GM10266 (cell line): ENCODE results near the gene EPHA8.

Experiments used
- DNase-seq: peaks from one replicate; pipeline ENCODE4 v3.0.0; 2012; ENCODE audit errors: extremely low spot score
- TF ChIP-seq, protein P1 (sequence below): IDR thresholded peaks from 2 replicates; pipeline ENCODE4 v1.5.1; 2012; ENCODE audit warnings: mild to moderate bottlenecking, low read depth; ENCODE audit not compliant: control insufficient read depth, insufficient read depth; ENCODE audit errors: missing control alignments

The EPHA8 gene

DNA sequence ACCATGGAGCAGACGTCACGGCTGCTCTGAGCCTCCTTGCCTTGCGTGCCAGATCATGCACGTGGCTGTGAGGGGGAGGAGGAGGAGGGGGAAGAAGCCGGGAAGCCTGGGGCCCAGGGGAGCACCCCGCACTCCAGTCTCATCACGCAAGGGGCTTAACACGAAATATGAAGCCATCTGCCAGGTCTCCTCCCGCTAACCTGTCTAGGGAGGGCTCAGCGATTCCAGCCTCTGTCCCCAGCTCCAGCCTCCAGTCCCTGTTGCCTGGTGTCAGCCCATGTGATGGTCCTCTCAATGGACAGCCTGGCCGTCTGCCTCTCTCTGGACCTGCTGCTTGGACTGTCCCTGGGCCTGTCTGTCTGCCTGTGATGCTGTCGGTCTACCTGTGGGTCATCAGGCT is 50.7 kb downstream of the EPHA8 start:
- TF ChIP-seq, protein P1, sequence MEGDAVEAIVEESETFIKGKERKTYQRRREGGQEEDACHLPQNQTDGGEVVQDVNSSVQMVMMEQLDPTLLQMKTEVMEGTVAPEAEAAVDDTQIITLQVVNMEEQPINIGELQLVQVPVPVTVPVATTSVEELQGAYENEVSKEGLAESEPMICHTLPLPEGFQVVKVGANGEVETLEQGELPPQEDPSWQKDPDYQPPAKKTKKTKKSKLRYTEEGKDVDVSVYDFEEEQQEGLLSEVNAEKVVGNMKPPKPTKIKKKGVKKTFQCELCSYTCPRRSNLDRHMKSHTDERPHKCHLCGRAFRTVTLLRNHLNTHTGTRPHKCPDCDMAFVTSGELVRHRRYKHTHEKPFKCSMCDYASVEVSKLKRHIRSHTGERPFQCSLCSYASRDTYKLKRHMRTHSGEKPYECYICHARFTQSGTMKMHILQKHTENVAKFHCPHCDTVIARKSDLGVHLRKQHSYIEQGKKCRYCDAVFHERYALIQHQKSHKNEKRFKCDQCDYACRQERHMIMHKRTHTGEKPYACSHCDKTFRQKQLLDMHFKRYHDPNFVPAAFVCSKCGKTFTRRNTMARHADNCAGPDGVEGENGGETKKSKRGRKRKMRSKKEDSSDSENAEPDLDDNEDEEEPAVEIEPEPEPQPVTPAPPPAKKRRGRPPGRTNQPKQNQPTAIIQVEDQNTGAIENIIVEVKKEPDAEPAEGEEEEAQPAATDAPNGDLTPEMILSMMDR = no peak
- DNase-seq = no peak

DNA sequence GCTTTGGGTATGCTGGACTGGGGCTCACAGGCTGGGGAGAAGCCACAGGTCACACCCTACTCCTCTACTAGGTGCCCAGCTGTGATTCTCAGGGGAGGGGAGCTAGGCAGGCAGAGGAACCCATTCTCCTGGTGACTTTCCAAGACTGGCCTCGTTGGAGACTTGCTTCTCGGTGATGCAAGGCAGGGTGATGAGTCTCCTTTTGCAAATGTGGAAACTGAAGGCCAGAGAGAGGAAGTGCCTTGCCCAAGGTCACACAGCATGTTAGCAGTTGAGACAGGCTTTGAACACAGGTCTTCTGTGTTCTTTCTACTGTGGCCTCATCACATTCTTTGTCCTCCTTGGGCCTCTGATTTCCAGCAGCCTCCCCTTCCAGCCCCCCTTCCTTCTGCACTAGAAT is 52.6 kb downstream of the EPHA8 start:
- TF ChIP-seq, protein P1 = no peak
- no peak for DNase-seq

DNA sequence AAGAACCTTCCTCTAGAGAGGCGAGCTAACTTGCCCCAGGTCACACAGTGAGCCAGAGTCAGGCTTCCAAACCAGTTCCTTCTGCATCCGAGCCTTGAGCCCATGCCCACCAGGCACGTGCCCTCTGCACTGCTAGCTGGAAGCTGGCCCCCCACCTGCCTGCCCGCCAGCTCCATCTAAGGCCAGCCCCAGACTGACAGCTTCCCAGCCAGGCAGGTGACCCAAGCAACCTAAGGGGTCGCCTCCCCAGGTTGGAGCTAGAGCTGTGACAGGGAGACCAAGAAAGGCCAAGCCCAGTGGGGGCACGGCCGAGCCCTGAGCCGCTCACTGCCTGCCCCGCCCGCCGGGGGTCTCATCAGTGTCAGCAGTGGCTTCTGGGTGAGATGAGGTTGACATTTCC is 53.3 kb downstream of the EPHA8 start:
- TF ChIP-seq, protein P1 = no peak
- no peak for DNase-seq

DNA sequence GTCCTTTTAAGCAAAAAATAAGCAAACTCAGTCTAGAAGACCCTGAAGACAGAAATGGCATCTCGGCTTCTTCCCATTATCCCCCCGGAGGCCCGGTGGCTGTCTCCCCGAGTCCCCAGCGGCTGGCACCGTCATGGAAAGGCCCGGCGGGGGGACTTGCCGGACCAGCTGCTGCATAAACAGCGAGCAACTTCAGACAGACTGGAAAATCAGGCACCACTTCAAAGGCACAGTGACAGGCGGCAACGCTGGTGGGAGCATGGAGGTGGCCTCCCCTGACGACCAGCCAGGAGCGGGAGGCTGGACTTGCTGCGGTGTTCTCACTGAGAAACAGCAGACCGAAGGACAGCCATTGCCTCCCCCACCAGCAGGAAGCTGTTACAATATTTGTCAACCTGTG is 54.8 kb downstream of the EPHA8 start:
- DNase-seq = no peak
- TF ChIP-seq, protein P1 = no peak

DNA sequence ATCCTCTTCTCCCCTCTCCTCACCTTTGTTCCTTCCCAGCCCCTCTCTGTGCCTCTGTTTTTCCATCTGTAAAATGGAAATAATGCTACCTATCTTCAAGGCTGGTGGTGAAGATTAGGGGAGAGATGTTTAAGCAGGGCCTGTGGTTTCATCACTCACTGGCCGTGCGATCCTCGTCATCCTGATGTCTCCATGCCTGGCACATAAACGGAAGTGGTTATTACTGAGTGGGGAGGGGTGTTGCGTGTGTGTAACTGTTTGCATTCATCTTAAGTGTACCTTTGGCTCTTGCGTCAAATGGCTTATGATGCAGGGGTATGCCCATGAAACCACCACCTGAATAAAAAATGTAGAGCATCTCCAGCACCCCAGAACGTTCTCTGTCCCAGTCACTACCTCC is 56.0 kb downstream of the EPHA8 start:
- no peak for DNase-seq
- TF ChIP-seq, protein P1 = no peak

DNA sequence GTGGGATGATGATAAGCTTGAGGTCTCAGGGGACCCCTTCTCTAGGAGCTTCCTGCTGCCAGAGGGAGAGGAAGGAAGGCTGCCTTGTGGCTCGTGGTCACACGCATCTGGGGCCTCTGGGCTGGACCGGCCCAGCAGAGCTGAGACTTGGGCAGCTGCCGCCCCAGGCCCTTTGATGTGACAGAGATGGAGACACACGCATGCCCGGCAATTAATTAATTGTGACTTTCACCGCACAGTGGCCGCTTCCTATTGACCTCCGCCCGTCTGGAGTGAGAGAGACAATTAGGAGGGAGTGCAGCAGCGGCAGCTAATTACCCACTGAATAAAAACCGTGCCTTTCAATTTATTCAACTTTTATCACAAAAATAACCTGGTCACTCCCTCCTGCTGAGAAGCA is 56.5 kb downstream of the EPHA8 start:
- DNase-seq = no peak
- TF ChIP-seq, protein P1 = no peak

DNA sequence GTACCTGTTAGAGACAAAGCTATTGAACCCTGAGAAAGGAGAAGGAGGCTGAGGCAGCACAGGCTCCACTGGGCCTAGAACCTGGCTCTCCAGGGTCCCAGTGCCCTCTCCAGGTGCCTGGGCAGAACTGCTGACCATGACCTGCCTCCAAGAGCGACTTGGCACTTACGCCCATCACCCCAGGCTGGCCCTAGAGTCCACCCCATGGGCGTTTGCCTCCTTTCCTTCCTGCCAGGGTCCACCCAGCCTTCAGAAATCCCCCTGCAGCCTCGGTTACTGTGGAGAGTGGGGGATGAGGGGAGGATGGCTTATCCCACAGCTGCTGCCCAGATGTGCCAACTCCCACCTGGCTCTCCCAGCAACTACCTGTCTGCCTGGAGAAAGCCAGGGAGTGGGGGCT is 58.5 kb downstream of the EPHA8 start:
- DNase-seq = no peak
- TF ChIP-seq, protein P1 = no peak
